Measurements from ENCODE around the gene AP5Z1. TPM values are rescaled to one million over a fixed set of nuclear protein-coding genes. Genes with fewer than 3 reads are reported as not detected.
A peak's percentile ranks its signal among the peaks of the same experiment; 100 is the strongest.

The AP5Z1 gene
- total RNA-seq, 1 donor from 2014 or later, result 59.7 TPM

- Mint-ChIP-seq H3K27ac (ENCODE audit: unreplicated experiment) (no peak overlapping the region), H3K4me3 (ENCODE audit: unreplicated experiment) (no peak overlapping the region)
- TF ChIP-seq, protein P1, sequence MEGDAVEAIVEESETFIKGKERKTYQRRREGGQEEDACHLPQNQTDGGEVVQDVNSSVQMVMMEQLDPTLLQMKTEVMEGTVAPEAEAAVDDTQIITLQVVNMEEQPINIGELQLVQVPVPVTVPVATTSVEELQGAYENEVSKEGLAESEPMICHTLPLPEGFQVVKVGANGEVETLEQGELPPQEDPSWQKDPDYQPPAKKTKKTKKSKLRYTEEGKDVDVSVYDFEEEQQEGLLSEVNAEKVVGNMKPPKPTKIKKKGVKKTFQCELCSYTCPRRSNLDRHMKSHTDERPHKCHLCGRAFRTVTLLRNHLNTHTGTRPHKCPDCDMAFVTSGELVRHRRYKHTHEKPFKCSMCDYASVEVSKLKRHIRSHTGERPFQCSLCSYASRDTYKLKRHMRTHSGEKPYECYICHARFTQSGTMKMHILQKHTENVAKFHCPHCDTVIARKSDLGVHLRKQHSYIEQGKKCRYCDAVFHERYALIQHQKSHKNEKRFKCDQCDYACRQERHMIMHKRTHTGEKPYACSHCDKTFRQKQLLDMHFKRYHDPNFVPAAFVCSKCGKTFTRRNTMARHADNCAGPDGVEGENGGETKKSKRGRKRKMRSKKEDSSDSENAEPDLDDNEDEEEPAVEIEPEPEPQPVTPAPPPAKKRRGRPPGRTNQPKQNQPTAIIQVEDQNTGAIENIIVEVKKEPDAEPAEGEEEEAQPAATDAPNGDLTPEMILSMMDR (IDR thresholded peaks at IDR 0.05), result no peak
Observed at GRCh38 chr7:4758791-4759190, 16.6 kb upstream of the AP5Z1 start.

GRCh38 chr7:4759211-4759610 lies 16.2 kb upstream of the AP5Z1 start:
- Mint-ChIP-seq H3K27ac (ENCODE audit: unreplicated experiment) (no peak overlapping the region), H3K4me1 (ENCODE audit: low read depth) (no peaks in the 10 kb centered on the region), H3K4me3 (ENCODE audit: unreplicated experiment) (no peak overlapping the region), H3K36me3 (ENCODE audit: low read depth) (peaks cover 28% of the 10 kb centered on the region), H3K9me3 (ENCODE audit: low read depth) (no peaks in the 10 kb centered on the region), H3K27me3 (ENCODE audit: low read depth) (no peaks in the 10 kb centered on the region)
- DNase-seq (ENCODE audit: low spot score), result no peak
- TF ChIP-seq, protein P1 (IDR thresholded peaks at IDR 0.05), result no peak

More at GRCh38 chr7:4758791-4759190, 16.6 kb upstream of the AP5Z1 start:
- Mint-ChIP-seq H3K4me1 (ENCODE audit: low read depth) (no peaks in the 10 kb centered on the region), H3K27me3 (ENCODE audit: low read depth) (no peaks in the 10 kb centered on the region), H3K9me3 (ENCODE audit: low read depth) (no peaks in the 10 kb centered on the region), H3K36me3 (ENCODE audit: low read depth) (peaks cover 28% of the 10 kb centered on the region)
- DNase-seq (ENCODE audit: low spot score), result no peak

DNA sequence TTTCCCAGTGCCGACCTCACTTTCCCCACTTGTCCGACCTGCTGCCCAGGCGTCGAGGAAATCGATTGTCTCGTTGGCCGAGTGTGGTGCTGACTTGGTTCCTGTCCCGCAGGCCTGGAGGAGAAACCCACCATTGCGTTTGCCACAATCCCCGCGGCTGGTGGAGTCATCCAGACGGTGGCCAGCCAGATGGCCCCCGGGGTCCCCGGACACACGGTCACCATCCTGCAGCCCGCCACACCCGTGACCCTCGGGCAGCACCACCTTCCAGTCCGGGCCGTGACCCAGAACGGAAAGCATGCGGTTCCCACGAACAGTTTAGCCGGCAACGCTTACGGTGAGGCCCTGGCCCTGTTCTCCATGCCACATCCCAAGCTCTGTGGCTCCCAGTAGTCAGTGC lies 14.5 kb upstream of the AP5Z1 start:
- Mint-ChIP-seq H3K27me3 (ENCODE audit: low read depth) (no peaks in the 10 kb centered on the region), H3K27ac (ENCODE audit: unreplicated experiment) (no peak overlapping the region), H3K4me1 (ENCODE audit: low read depth) (no peaks in the 10 kb centered on the region), H3K4me3 (ENCODE audit: unreplicated experiment) (no peak overlapping the region), H3K36me3 (ENCODE audit: low read depth) (peaks cover 27% of the 10 kb centered on the region), H3K9me3 (ENCODE audit: low read depth) (no peaks in the 10 kb centered on the region)
- TF ChIP-seq, protein P1 (IDR thresholded peaks at IDR 0.05), result no peak
- DNase-seq (ENCODE audit: low spot score), result no peak

GRCh38 chr7:4762121-4763055 lies 13.0 kb upstream of the AP5Z1 start:
- Mint-ChIP-seq H3K27ac (ENCODE audit: unreplicated experiment) (peak overlapping the region; percentile 63), H3K9me3 (ENCODE audit: low read depth) (no peaks in the 10 kb centered on the region), H3K27me3 (ENCODE audit: low read depth) (no peaks in the 10 kb centered on the region), H3K4me3 (ENCODE audit: unreplicated experiment) (no peak overlapping the region), H3K36me3 (ENCODE audit: low read depth) (peaks cover 29% of the 10 kb centered on the region), H3K4me1 (ENCODE audit: low read depth) (no peaks in the 10 kb centered on the region)
- DNase-seq (ENCODE audit: low spot score), result no peak
- TF ChIP-seq, protein P1 (IDR thresholded peaks at IDR 0.05), result no peak

- no peaks in the 10 kb centered on the region for H3K27me3 Mint-ChIP-seq (ENCODE audit: low read depth)
Observed at GRCh38 chr7:4763091-4763793, 12.2 kb upstream of the AP5Z1 start.

More at GRCh38 chr7:4763091-4763793, 12.2 kb upstream of the AP5Z1 start:
- no peak overlapping the region for H3K27ac Mint-ChIP-seq (ENCODE audit: unreplicated experiment)
- DNase-seq (ENCODE audit: low spot score), result no peak
- H3K36me3 Mint-ChIP-seq (ENCODE audit: low read depth), result peaks cover 30% of the 10 kb centered on the region
- TF ChIP-seq, protein P1 (IDR thresholded peaks at IDR 0.05), result no peak
- H3K9me3 Mint-ChIP-seq (ENCODE audit: low read depth), result no peaks in the 10 kb centered on the region
- no peak overlapping the region for H3K4me3 Mint-ChIP-seq (ENCODE audit: unreplicated experiment)
- H3K4me1 Mint-ChIP-seq (ENCODE audit: low read depth), result no peaks in the 10 kb centered on the region
